ENCODE data around the gene TEKT5.

The TEKT5 gene

DNA sequence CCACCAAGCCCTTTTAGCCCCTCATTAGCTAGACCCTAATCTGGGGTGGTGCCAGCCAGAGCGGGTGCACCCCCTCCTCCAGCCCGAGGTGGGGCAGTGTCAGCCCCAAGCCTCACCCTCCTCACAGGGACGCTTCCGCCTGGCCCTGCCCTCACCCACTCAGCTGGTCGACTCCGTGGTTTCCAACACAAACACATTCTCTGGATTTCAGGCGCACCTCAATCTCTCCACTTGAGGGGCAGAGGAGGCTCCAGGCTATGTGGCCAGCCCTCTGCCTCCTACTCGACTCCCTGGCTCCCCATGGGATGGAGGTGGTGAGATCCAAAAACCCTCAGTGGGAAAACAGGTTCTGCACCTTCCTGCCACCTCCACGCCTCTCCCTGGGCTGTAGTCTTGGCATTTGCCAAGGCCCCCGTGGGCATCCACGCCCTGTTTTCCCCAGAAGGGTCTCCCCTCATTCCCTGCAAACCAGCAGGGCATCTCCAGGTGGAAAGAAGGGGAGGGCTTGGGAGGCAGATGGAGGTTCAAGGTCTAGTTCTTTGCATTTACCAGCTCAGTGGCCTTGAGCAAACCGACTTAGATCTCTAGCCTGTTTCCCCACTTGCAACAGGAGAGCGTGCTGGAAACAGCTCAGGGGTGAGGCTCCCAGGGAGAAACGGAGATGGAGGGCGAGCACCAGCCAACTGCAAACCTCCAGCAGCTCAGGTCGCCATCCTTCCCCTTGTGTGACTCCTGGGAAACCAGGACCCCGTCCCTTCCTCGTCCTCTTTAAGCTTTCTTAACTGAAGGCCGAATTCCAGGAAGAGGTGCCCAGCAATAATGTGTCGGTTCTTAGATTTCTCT lies 116.0 kb downstream of the TEKT5 start:
- no peak for ATAC-seq
- no peak for DNase-seq (ENCODE audit: low spot score in 2 of 2)

More for the DNA sequence above, 116.0 kb downstream of the TEKT5 start:
- Mint-ChIP-seq H3K36me3 (no peaks in the 10 kb centered on the region), H3K4me1 (no peaks in the 10 kb centered on the region), H3K9me3 (no peaks in the 10 kb centered on the region), H3K27ac (no peak overlapping the region), H3K4me3 (no peak overlapping the region)

Data from stimulated activated effector memory CD8-positive, alpha-beta T cell treated with anti-CD3 and anti-CD28 coated beads, Interleukin-12 subunit alpha, Interleukin-12 subunit beta, amount 100 ng/mL, for 72 hours (primary cell).